K562 (cell line): ENCODE results near the gene HSPB6. TPM values are rescaled to one million over a fixed set of nuclear protein-coding genes. Genes with fewer than 3 reads are reported as not detected.

Experiments
- DNMT1 ChIP-seq: fragments of 450-650 bp; IDR thresholded peaks from 2 replicates; pipeline ENCODE4 v1.6.1; 2016; ENCODE audit warnings: antibody characterized with exemption, mild to moderate bottlenecking
- KDM5B ChIP-seq: fragments of 200-600 bp; sonication (generic); IDR thresholded peaks from 2 replicates; pipeline ENCODE4 v1.6.1; 2012; ENCODE audit warnings: low read depth, mild to moderate bottlenecking, moderate library complexity, low read length, control low read depth, inconsistent platforms; ENCODE audit not compliant: insufficient replicate concordance
- MYC ChIP-seq, 2 experiments: fragments of 250-450 bp in 1 of 2; sonication (Bioruptor Pico) in 1 of 2; IDR thresholded peaks; 2 replicates each; pipeline versions ENCODE4 v1.5.1 to v1.6.1; 2012 to 2021; ENCODE audit warnings: low read depth in 2 of 2, borderline replicate concordance in 1 of 2, improper control_type of control experiment in 1 of 2, low read length in 1 of 2, mild to moderate bottlenecking in 1 of 2, moderate library complexity in 1 of 2
- NCOA1 ChIP-seq: fragments of 450-650 bp; IDR thresholded peaks from 2 replicates; pipeline ENCODE4 v1.6.1; 2016; ENCODE audit warnings: low read depth
- RBM22 ChIP-seq: fragments of 200-400 bp; formaldehyde crosslinking; IDR thresholded peaks from 2 replicates; pipeline ENCODE4 v1.6.1; 2018; ENCODE audit warnings: low read length, low read depth; ENCODE audit not compliant: poor library complexity, severe bottlenecking
- SAFB ChIP-seq: fragments of 200-400 bp; formaldehyde crosslinking; IDR thresholded peaks from 2 replicates; pipeline ENCODE4 v1.6.1; 2017; ENCODE audit warnings: low read depth, low read length, borderline replicate concordance
- ZNF133 ChIP-seq: fragments of 250-450 bp; sonication (Bioruptor Pico); IDR thresholded peaks from 2 replicates; pipeline ENCODE4 v1.4.0; 2020; ENCODE audit warnings: mild to moderate bottlenecking
- polyA plus RNA-seq, 8 experiments: library from polyadenylated mRNA; depleted of rRNA in 4 of 8; stranded (reverse) in 5 of 8; unstranded in 3 of 8; fragments of >200 nt; fragmentation: Nextera tagmentation in 2 of 8; fragmentation: Illumina TruSeq in 1 of 8; extraction: Ambion mirVana in 2 of 8; extraction: Trizol in 1 of 8; gene quantifications; 2 replicates each; pipeline versions ENCODE4 v1.2.1 to v1.2.3, GENCODE V29; 2011 to 2014; ENCODE audit warnings: inconsistent platforms in 1 of 8, missing spikeins in 1 of 8
- total RNA-seq, 7 experiments: library from RNA; depleted of rRNA in 6 of 7; stranded (reverse); fragments of >200 nt in 6 of 7; fragmentation: Illumina TruSeq in 2 of 7; extraction: Trizol in 2 of 7; gene quantifications; 2 replicates each; pipeline versions ENCODE4 v1.2.1 to v1.2.3, GENCODE V29; 2011 to 2021; ENCODE audit warnings: low replicate concordance in 1 of 7
- TF ChIP-seq, protein P1 (sequence below): fragments of 200-400 bp; formaldehyde crosslinking; IDR thresholded peaks from 2 replicates; pipeline ENCODE4 v1.6.1; 2017; ENCODE audit warnings: mild to moderate bottlenecking, low read depth, low read length, moderate library complexity
- TF ChIP-seq, protein P2 (sequence below): fragments of 250-450 bp; sonication (Bioruptor Pico); IDR thresholded peaks from 2 replicates; pipeline ENCODE4 v1.4.0; 2020
- TF ChIP-seq, protein P3 (sequence below): IDR thresholded peaks from 3 replicates; pipeline ENCODE4 v1.6.1; 2011; ENCODE audit warnings: borderline replicate concordance, mild to moderate bottlenecking; ENCODE audit not compliant: insufficient read length, insufficient read depth
- TF ChIP-seq, protein P4 (sequence below): fragments of 250-450 bp; sonication (Bioruptor Pico); IDR thresholded peaks from 2 replicates; pipeline ENCODE4 v1.8.0; 2021; ENCODE audit warnings: moderate library complexity, mild to moderate bottlenecking, inconsistent platforms

The HSPB6 gene
- total and polyA plus RNA-seq, 9 of the 15 experiments (the other 6 are each of a cell fraction or from before 2014, with no cell fraction given) = 0.55 TPM; not detected in 8

DNA sequence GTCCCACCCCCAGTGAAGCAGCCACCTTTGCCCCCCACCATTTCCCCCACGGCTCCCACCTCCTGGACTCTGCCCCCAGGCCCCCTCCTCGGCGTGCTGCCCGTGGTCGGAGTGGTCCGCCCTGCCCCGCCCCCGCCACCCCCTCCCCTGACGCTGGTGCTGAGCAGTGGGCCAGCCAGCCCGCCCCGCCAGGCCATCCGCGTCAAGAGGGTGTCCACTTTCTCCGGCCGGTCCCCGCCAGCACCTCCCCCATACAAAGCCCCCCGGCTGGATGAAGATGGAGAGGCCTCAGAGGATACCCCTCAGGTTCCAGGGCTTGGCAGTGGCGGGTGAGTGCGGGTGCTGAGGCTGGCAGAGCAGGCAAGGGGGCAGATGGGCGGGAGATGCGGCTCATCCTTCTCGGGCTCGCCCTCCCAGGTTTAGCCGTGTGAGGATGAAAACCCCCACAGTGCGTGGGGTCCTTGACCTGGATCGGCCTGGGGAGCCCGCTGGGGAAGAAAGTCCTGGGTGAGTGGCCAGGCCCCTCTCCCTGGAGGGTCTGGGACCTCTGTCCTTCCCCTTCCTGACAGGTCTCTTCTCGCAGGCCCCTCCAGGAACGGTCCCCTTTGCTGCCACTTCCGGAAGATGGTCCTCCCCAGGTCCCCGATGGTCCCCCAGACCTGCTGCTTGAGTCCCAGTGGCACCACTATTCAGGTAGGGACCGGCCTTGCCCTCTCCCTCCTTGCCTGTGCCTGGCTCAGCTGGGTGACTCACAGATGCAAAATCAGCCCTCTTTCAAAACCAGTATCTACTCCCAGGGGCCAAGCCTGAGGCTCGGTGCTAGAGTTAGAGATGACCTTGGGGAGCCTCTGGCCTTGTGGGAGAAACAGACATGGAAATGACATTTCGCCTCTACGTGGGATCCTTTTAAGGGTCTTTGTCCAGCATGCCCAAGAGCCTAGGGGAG is 23.4 kb downstream of the HSPB6 start (continued):
- TF ChIP-seq, protein P1, sequence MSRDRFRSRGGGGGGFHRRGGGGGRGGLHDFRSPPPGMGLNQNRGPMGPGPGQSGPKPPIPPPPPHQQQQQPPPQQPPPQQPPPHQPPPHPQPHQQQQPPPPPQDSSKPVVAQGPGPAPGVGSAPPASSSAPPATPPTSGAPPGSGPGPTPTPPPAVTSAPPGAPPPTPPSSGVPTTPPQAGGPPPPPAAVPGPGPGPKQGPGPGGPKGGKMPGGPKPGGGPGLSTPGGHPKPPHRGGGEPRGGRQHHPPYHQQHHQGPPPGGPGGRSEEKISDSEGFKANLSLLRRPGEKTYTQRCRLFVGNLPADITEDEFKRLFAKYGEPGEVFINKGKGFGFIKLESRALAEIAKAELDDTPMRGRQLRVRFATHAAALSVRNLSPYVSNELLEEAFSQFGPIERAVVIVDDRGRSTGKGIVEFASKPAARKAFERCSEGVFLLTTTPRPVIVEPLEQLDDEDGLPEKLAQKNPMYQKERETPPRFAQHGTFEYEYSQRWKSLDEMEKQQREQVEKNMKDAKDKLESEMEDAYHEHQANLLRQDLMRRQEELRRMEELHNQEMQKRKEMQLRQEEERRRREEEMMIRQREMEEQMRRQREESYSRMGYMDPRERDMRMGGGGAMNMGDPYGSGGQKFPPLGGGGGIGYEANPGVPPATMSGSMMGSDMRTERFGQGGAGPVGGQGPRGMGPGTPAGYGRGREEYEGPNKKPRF = no peak
- TF ChIP-seq RBM22 (peak; percentile 57), DNMT1 (no peak), NCOA1 (no peak), MYC (IDR thresholded peaks at IDR 0.05; ENCODE audit: low read depth, low read length) (no peak), MYC (CRISPR knock-in tag; IDR thresholded peaks at IDR 0.05; ENCODE audit: borderline replicate concordance, low read depth) (no peak), SAFB (no peak), ZNF133 (no peak), KDM5B (no peak)
- TF ChIP-seq, protein P2, sequence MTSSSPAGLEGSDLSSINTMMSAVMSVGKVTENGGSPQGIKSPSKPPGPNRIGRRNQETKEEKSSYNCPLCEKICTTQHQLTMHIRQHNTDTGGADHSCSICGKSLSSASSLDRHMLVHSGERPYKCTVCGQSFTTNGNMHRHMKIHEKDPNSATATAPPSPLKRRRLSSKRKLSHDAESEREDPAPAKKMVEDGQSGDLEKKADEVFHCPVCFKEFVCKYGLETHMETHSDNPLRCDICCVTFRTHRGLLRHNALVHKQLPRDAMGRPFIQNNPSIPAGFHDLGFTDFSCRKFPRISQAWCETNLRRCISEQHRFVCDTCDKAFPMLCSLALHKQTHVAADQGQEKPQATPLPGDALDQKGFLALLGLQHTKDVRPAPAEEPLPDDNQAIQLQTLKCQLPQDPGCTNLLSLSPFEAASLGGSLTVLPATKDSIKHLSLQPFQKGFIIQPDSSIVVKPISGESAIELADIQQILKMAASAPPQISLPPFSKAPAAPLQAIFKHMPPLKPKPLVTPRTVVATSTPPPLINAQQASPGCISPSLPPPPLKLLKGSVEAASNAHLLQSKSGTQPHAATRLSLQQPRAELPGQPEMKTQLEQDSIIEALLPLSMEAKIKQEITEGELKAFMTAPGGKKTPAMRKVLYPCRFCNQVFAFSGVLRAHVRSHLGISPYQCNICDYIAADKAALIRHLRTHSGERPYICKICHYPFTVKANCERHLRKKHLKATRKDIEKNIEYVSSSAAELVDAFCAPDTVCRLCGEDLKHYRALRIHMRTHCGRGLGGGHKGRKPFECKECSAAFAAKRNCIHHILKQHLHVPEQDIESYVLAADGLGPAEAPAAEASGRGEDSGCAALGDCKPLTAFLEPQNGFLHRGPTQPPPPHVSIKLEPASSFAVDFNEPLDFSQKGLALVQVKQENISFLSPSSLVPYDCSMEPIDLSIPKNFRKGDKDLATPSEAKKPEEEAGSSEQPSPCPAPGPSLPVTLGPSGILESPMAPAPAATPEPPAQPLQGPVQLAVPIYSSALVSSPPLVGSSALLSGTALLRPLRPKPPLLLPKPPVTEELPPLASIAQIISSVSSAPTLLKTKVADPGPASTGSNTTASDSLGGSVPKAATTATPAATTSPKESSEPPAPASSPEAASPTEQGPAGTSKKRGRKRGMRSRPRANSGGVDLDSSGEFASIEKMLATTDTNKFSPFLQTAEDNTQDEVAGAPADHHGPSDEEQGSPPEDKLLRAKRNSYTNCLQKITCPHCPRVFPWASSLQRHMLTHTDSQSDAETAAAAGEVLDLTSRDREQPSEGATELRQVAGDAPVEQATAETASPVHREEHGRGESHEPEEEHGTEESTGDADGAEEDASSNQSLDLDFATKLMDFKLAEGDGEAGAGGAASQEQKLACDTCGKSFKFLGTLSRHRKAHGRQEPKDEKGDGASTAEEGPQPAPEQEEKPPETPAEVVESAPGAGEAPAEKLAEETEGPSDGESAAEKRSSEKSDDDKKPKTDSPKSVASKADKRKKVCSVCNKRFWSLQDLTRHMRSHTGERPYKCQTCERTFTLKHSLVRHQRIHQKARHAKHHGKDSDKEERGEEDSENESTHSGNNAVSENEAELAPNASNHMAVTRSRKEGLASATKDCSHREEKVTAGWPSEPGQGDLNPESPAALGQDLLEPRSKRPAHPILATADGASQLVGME (CRISPR knock-in tag) = no peak
- TF ChIP-seq, protein P3, sequence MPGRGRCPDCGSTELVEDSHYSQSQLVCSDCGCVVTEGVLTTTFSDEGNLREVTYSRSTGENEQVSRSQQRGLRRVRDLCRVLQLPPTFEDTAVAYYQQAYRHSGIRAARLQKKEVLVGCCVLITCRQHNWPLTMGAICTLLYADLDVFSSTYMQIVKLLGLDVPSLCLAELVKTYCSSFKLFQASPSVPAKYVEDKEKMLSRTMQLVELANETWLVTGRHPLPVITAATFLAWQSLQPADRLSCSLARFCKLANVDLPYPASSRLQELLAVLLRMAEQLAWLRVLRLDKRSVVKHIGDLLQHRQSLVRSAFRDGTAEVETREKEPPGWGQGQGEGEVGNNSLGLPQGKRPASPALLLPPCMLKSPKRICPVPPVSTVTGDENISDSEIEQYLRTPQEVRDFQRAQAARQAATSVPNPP = no peak
- TF ChIP-seq, protein P4, sequence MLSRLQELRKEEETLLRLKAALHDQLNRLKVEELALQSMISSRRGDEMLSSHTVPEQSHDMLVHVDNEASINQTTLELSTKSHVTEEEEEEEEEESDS (CRISPR knock-in tag) = no peak
